SU-DHL-6 (cell line): ENCODE results near the gene TMPRSS13.
"Not testable (repeated sequence)": the region's sequence is repeated elsewhere in the genome, so short reads cannot be mapped to it uniquely, and the experiment has no call there.

Experiments
- H2AFZ ChIP-seq: fragments of 200-600 bp; sonication (generic); 2 replicates; pipeline ENCODE4 v1.6.1; 2014; ENCODE audit warnings: low read depth, mild to moderate bottlenecking, moderate library complexity, mixed read lengths, antibody characterized with exemption, low read length; ENCODE audit not compliant: severe bottlenecking
- H3F3A ChIP-seq: fragments of 200-600 bp; shearing (Covaris generic); 2 replicates; pipeline ENCODE4 v1.6.0; 2016; ENCODE audit warnings: antibody characterized with exemption, mild to moderate bottlenecking; ENCODE audit not compliant: insufficient read depth
- H3K27ac ChIP-seq: fragments of 200-600 bp; sonication (generic); 2 replicates; pipeline ENCODE4 v1.5.1; 2016; ENCODE audit warnings: low read depth, mild to moderate bottlenecking, low read length, moderate library complexity, mixed read lengths
- H3K27me3 ChIP-seq: fragments of 200-600 bp; sonication (generic), shearing (Covaris generic); 2 replicates; pipeline ENCODE4 v1.6.0; 2014; ENCODE audit warnings: mild to moderate bottlenecking, low read length
- H3K36me3 ChIP-seq: fragments of 200-600 bp; sonication (generic); 2 replicates; pipeline ENCODE4 v1.6.1; 2014; ENCODE audit warnings: mild to moderate bottlenecking, low read length, mixed read lengths
- H3K4me2 ChIP-seq: fragments of 300-600, 200-600 bp; shearing (Covaris generic), sonication (generic); 2 replicates; pipeline ENCODE4 v1.6.0; 2014; ENCODE audit warnings: low read length, low read depth, mild to moderate bottlenecking; ENCODE audit not compliant: poor library complexity, severe bottlenecking
- H3K4me3 ChIP-seq: fragments of 200-600 bp; sonication (generic); 2 replicates; pipeline ENCODE4 v1.5.1; 2014; ENCODE audit warnings: antibody characterized with exemption, low read length, mild to moderate bottlenecking, mixed read lengths; ENCODE audit not compliant: insufficient read depth, poor library complexity, severe bottlenecking
- H3K79me2 ChIP-seq: fragments of 200-600 bp; sonication (generic); 2 replicates; pipeline ENCODE4 v1.6.1; 2014; ENCODE audit warnings: mild to moderate bottlenecking, low read length, moderate library complexity; ENCODE audit not compliant: insufficient read depth
- H3K9ac ChIP-seq: fragments of 200-600 bp; sonication (generic); 2 replicates; pipeline ENCODE4 v1.7.0; 2014; ENCODE audit warnings: mild to moderate bottlenecking, low read length
- H3K9me2 ChIP-seq: fragments of 200-600 bp; sonication (generic); replicated peaks from 2 replicates; pipeline ENCODE4 v1.6.1; 2014; ENCODE audit warnings: low read length; ENCODE audit not compliant: insufficient read depth
- H3K9me3 ChIP-seq: fragments of 200-600 bp; sonication (generic); 2 replicates; pipeline ENCODE4 v1.6.1; 2014; ENCODE audit warnings: low read length, mixed read lengths; ENCODE audit not compliant: insufficient read depth
- H4K20me1 ChIP-seq: fragments of 200-600 bp; sonication (generic); 2 replicates; pipeline ENCODE4 v1.6.1; 2014; ENCODE audit warnings: low read depth, mild to moderate bottlenecking, antibody characterized with exemption, low read length, moderate library complexity, mixed read lengths
- CTCF ChIP-seq: fragments of 200-600 bp; sonication (generic); IDR thresholded peaks from one replicate; pipeline ENCODE4 v1.5.1; 2017; ENCODE audit warnings: antibody characterized with exemption, mild to moderate bottlenecking, low read length, moderate library complexity; ENCODE audit not compliant: insufficient read depth, poor library complexity, severe bottlenecking
- EZH2phosphoT487 ChIP-seq: fragments of 200-600 bp; sonication (generic), shearing (Covaris generic); conservative IDR thresholded peaks from 2 replicates; pipeline ENCODE4 v1.6.1; 2018; ENCODE audit warnings: mild to moderate bottlenecking, antibody characterized with exemption, low read length, moderate library complexity, mixed read lengths

The TMPRSS13 gene

GRCh38 chr11:117929142-117929915 lies at the start of gene TMPRSS13:
TSS of gene TMPRSS13 (minus strand) at chr11:117929402. CDS start at chr11:117929307, 95 bp downstream.
- no peaks in the 10 kb centered on the region for H4K20me1 ChIP-seq
- H3K27ac ChIP-seq: no peak within 1 kb of the TSS
- no peaks in the 10 kb centered on the region for H3K9me2 ChIP-seq
- no peaks in the 10 kb centered on the region for H3K27me3 ChIP-seq
- no peak within 1 kb of the TSS for H2AFZ ChIP-seq
- H3F3A ChIP-seq: no peaks in the 10 kb centered on the region
- H3K79me2 ChIP-seq: no peaks in the 10 kb centered on the region
- no peaks in the 10 kb centered on the region for H3K9me3 ChIP-seq
- no peak within 1 kb of the TSS for H3K4me3 ChIP-seq
- TF ChIP-seq EZH2phosphoT487 (no peak), CTCF (no peak)
- no peak within 1 kb of the TSS for H3K9ac ChIP-seq
- H3K4me2 ChIP-seq: no peak within 1 kb of the TSS
- no peaks in the 10 kb centered on the region for H3K36me3 ChIP-seq

GRCh38 chr11:117978991-117979390 lies 49.8 kb upstream of the TMPRSS13 start:
- TF ChIP-seq CTCF (no peak), EZH2phosphoT487 (no peak)
- Histone ChIP-seq H3K9me3 (no peaks in the 10 kb centered on the region), H3K4me3 (no peak overlapping the region), H3K9me2 (no peaks in the 10 kb centered on the region), H3K4me2 (no peak overlapping the region), H4K20me1 (no peaks in the 10 kb centered on the region), H3K36me3 (no peaks in the 10 kb centered on the region), H2AFZ (no peak overlapping the region), H3F3A (peaks cover 3% of the 10 kb centered on the region; the same call in 1 of the 2 replicates), H3K27me3 (no peaks in the 10 kb centered on the region), H3K79me2 (no peaks in the 10 kb centered on the region), H3K9ac (no peak overlapping the region), H3K27ac (no peak overlapping the region)

- not testable (repeated sequence) for H3K27me3 ChIP-seq, H3K79me2 ChIP-seq, H2AFZ ChIP-seq, H3F3A ChIP-seq, H3K36me3 ChIP-seq, H3K9me3 ChIP-seq, H3K9me2 ChIP-seq, H4K20me1 ChIP-seq, H3K4me3 ChIP-seq, H3K4me2 ChIP-seq, H3K27ac ChIP-seq, H3K9ac ChIP-seq
Measured at GRCh38 chr11:117978291-117978910, 49.2 kb upstream of the TMPRSS13 start.

GRCh38 chr11:117977612-117978264 lies 48.5 kb upstream of the TMPRSS13 start:
- not testable (repeated sequence) for H3K9me3 ChIP-seq, H3K4me2 ChIP-seq, H3K79me2 ChIP-seq, H4K20me1 ChIP-seq, H3K27me3 ChIP-seq, H3F3A ChIP-seq, H3K9ac ChIP-seq, H3K27ac ChIP-seq, H2AFZ ChIP-seq, H3K4me3 ChIP-seq, H3K9me2 ChIP-seq, H3K36me3 ChIP-seq
